ENCODE results near the gene MED16.

The MED16 gene

GRCh38 chr19:875265-875879 is 17.6 kb downstream of the MED16 start:
- Mint-ChIP-seq H3K27ac (ENCODE audit: low read depth) (no peak overlapping the region), H3K4me3 (no peak overlapping the region), H3K36me3 (ENCODE audit: insufficient read depth) (peaks cover 19% of the 10 kb centered on the region), H3K4me1 (peaks cover 7% of the 10 kb centered on the region), H3K27me3 (no peaks in the 10 kb centered on the region), H3K9me3 (no peaks in the 10 kb centered on the region)
- ATAC-seq (replicated peaks; ENCODE audit: extremely low read depth, poor library complexity, severe bottlenecking): no peak
- DNase-seq (ENCODE audit: low spot score in 2 of 2): no peak

- no peak for DNase-seq (ENCODE audit: low spot score in 2 of 2)
- ATAC-seq (replicated peaks; ENCODE audit: extremely low read depth, poor library complexity, severe bottlenecking): no peak
- Mint-ChIP-seq H3K4me3 (no peak overlapping the region), H3K27me3 (no peaks in the 10 kb centered on the region), H3K27ac (ENCODE audit: low read depth) (no peak overlapping the region), H3K4me1 (peaks cover 7% of the 10 kb centered on the region), H3K36me3 (ENCODE audit: insufficient read depth) (peaks cover 23% of the 10 kb centered on the region), H3K9me3 (no peaks in the 10 kb centered on the region)
Measured at GRCh38 chr19:873561-874041, 19.4 kb downstream of the MED16 start.

GRCh38 chr19:873084-873483 is 19.9 kb downstream of the MED16 start:
- peak; percentile 25 to 39 for DNase-seq (ENCODE audit: low spot score in 2 of 2)

GRCh38 chr19:872266-872951 is 20.6 kb downstream of the MED16 start:
- Mint-ChIP-seq H3K27me3 (no peaks in the 10 kb centered on the region), H3K4me3 (peak overlapping the region; percentile 65), H3K4me1 (peaks cover 7% of the 10 kb centered on the region), H3K27ac (ENCODE audit: low read depth) (peak overlapping the region; percentile 82), H3K9me3 (no peaks in the 10 kb centered on the region), H3K36me3 (ENCODE audit: insufficient read depth) (peaks cover 23% of the 10 kb centered on the region)
- ATAC-seq (replicated peaks; ENCODE audit: extremely low read depth, poor library complexity, severe bottlenecking) (peak; percentile 83), DNase-seq (ENCODE audit: low spot score in 2 of 2) (peak; percentile 69 to 77)

More at GRCh38 chr19:873084-873483, 19.9 kb downstream of the MED16 start:
- ATAC-seq (replicated peaks; ENCODE audit: extremely low read depth, poor library complexity, severe bottlenecking): peak; percentile 77
- H3K27me3 Mint-ChIP-seq: no peaks in the 10 kb centered on the region
- peaks cover 7% of the 10 kb centered on the region for H3K4me1 Mint-ChIP-seq
- peaks cover 23% of the 10 kb centered on the region for H3K36me3 Mint-ChIP-seq (ENCODE audit: insufficient read depth)
- H3K4me3 Mint-ChIP-seq: peak overlapping the region; percentile 65
- H3K9me3 Mint-ChIP-seq: no peaks in the 10 kb centered on the region
- H3K27ac Mint-ChIP-seq (ENCODE audit: low read depth): peak overlapping the region; percentile 82

DNA sequence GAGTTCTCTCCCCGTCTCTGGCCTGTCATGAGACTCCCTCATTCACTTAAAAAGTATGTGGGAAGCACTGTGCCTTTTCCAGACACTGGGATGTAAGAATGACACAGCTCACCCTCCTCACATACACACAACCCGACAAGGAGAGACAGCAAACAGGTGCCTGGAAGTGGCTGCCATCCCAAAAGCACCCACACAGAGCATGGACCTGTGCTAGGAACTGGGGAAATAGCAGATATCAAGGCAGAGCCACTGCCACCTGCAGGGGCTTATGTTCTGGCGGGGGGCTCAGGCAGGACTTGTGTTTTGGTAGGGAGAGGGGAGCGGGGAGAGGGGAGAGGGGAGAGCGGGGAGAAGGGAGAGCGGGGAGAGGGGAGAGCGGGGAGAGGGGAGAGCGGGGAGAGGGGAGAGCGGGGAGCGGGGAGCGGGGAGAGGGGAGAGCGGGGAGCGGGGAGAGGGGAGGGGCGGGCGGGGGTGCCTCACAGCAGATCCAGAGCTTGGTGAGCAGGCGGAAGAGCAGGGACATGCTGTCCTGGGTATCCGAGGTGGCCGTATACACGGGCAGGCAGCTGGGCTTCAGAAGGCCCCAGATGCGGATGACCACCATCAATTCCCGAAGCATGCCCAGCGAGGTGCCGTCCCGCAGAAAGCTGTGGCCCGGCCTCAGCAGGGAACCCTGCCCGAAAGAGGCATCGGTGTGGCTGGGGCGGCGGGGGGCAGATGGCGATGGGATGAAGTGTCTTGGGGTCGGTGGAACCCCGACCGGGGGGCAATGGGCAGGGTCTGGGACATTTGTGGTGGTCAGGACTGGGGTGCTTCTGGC is 21.3 kb downstream of the MED16 start:
- H3K4me1 Mint-ChIP-seq: peaks cover 7% of the 10 kb centered on the region
- peak overlapping the region; percentile 65 for H3K4me3 Mint-ChIP-seq
- H3K9me3 Mint-ChIP-seq: no peaks in the 10 kb centered on the region
- peak overlapping the region; percentile 82 for H3K27ac Mint-ChIP-seq (ENCODE audit: low read depth)
- ATAC-seq (replicated peaks; ENCODE audit: extremely low read depth, poor library complexity, severe bottlenecking): no peak
- DNase-seq (ENCODE audit: low spot score in 2 of 2): no peak
- H3K36me3 Mint-ChIP-seq (ENCODE audit: insufficient read depth): peaks cover 24% of the 10 kb centered on the region
- H3K27me3 Mint-ChIP-seq: no peaks in the 10 kb centered on the region

DNA sequence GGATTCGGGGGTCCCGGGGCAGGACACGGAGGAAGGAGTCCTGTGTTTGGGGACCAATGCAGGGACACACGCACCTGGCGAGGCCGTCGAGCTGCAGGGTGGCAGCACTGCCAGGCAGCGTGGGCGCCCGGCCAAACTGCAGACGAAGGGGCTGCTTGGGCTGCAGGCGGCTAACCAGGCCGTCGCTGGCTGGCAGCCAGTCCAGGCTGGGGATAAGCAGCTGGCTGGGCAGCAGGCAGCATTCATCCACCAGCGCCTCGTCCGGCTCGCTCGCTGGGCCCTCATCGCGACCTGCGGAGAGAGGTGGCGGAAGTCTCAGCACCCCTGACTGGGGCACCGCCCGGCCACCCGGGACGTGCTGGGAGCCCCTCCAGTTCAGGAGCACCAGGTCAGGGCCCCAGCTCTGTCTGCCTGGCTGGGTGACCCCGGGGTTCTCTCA is 22.0 kb downstream of the MED16 start:
- Mint-ChIP-seq H3K4me1 (peaks cover 7% of the 10 kb centered on the region), H3K4me3 (no peak overlapping the region), H3K36me3 (ENCODE audit: insufficient read depth) (peaks cover 24% of the 10 kb centered on the region), H3K27ac (ENCODE audit: low read depth) (no peak overlapping the region), H3K27me3 (no peaks in the 10 kb centered on the region), H3K9me3 (no peaks in the 10 kb centered on the region)
- ATAC-seq (replicated peaks; ENCODE audit: extremely low read depth, poor library complexity, severe bottlenecking) (no peak), DNase-seq (ENCODE audit: low spot score in 2 of 2) (no peak)

- peaks cover 7% of the 10 kb centered on the region for H3K4me1 Mint-ChIP-seq
- no peaks in the 10 kb centered on the region for H3K27me3 Mint-ChIP-seq
- H3K9me3 Mint-ChIP-seq: no peaks in the 10 kb centered on the region
- H3K27ac Mint-ChIP-seq (ENCODE audit: low read depth): no peak overlapping the region
- ATAC-seq (replicated peaks; ENCODE audit: extremely low read depth, poor library complexity, severe bottlenecking) (no peak), DNase-seq (ENCODE audit: low spot score in 2 of 2) (no peak)
- peak overlapping the region; percentile 25 for H3K4me3 Mint-ChIP-seq
- peaks cover 24% of the 10 kb centered on the region for H3K36me3 Mint-ChIP-seq (ENCODE audit: insufficient read depth)
Measured at GRCh38 chr19:870314-870713, 22.7 kb downstream of the MED16 start.

GRCh38 chr19:869245-870177 is 23.5 kb downstream of the MED16 start:
- no peak for DNase-seq (ENCODE audit: low spot score in 2 of 2)
- Mint-ChIP-seq H3K27me3 (no peaks in the 10 kb centered on the region), H3K4me1 (peaks cover 7% of the 10 kb centered on the region), H3K4me3 (no peak overlapping the region), H3K27ac (ENCODE audit: low read depth) (no peak overlapping the region), H3K36me3 (ENCODE audit: insufficient read depth) (peaks cover 24% of the 10 kb centered on the region), H3K9me3 (no peaks in the 10 kb centered on the region)
- no peak for ATAC-seq (replicated peaks; ENCODE audit: extremely low read depth, poor library complexity, severe bottlenecking)

DNA sequence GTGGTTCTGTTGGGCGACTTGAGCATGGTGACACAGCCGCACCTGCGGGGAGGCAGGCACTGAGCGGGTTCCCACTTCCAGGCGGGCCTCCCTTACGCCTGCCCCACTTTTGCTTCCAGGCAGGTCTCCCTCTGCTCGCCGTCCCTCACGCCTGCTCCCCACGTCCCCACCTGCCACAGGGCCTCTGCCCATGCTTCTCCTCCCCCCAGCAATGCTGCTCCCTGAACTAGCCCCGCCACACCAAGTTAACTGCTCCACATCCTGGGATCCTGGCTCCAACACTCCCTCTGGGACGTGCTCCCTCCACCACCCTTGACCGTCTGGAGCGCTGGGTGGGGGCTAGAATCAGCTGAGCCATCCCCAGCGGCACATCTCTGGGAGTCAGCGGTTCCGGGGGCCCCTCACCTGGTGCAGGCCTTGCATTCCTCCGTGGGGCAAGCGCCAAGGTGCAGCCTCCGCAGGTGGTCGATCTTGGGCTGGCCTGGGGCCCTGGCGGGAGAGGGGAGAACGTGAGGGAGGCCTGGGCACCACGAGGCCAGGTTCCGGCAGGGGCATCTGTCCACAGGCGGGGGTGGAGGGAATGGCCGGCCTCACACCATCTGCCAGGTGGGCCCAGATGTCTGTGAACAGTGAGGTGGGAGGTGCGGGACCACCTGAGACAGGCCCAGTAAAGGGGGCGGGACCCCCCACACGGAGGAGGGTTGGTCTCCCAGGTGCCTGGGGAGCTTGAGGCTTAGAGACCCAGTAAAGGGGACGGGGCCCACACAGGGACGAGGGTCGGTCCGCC is 24.3 kb downstream of the MED16 start:
- Mint-ChIP-seq H3K9me3 (no peaks in the 10 kb centered on the region), H3K27me3 (no peaks in the 10 kb centered on the region), H3K4me1 (peaks cover 7% of the 10 kb centered on the region), H3K4me3 (no peak overlapping the region), H3K36me3 (ENCODE audit: insufficient read depth) (peaks cover 27% of the 10 kb centered on the region), H3K27ac (ENCODE audit: low read depth) (no peak overlapping the region)
- DNase-seq (ENCODE audit: low spot score in 2 of 2): no peak
- no peak for ATAC-seq (replicated peaks; ENCODE audit: extremely low read depth, poor library complexity, severe bottlenecking)

- no peak overlapping the region for H3K27ac Mint-ChIP-seq (ENCODE audit: low read depth)
- no peaks in the 10 kb centered on the region for H3K9me3 Mint-ChIP-seq
- H3K4me3 Mint-ChIP-seq: no peak overlapping the region
- DNase-seq (ENCODE audit: low spot score in 2 of 2): no peak
- no peaks in the 10 kb centered on the region for H3K27me3 Mint-ChIP-seq
- H3K36me3 Mint-ChIP-seq (ENCODE audit: insufficient read depth): peaks cover 27% of the 10 kb centered on the region
- H3K4me1 Mint-ChIP-seq: peaks cover 11% of the 10 kb centered on the region
- no peak for ATAC-seq (replicated peaks; ENCODE audit: extremely low read depth, poor library complexity, severe bottlenecking)
Measured at GRCh38 chr19:867855-868457, 25.0 kb downstream of the MED16 start.

DNA sequence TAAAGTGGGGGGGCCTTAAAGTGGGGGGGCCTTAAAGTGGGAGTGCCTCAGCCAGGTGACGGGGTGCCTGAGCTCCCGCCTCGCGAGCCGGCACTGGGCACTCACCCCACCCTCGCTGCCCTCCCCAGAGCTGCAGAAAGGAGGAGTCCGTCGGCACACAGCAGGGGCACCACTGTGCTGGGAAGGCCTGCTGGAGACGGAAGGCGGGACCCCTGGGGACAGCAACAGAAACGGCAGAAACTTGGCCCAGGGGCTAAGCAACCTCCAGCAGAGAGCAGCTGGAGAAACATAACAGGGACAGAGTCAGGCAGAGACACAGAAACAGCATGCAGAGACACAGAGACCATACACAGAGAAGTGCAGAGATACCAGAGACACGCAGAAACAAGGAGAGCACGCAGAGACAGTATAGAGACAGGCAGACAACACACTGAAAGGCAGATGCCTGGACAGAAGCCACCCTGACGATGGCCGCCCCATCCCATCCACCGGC is 25.6 kb downstream of the MED16 start:
- H3K27me3 Mint-ChIP-seq: no peaks in the 10 kb centered on the region
- H3K4me3 Mint-ChIP-seq: no peak overlapping the region
- ATAC-seq (replicated peaks; ENCODE audit: extremely low read depth, poor library complexity, severe bottlenecking) (no peak), DNase-seq (ENCODE audit: low spot score in 2 of 2) (no peak)
- H3K36me3 Mint-ChIP-seq (ENCODE audit: insufficient read depth): peaks cover 27% of the 10 kb centered on the region
- H3K4me1 Mint-ChIP-seq: peaks cover 12% of the 10 kb centered on the region
- H3K9me3 Mint-ChIP-seq: no peaks in the 10 kb centered on the region
- no peak overlapping the region for H3K27ac Mint-ChIP-seq (ENCODE audit: low read depth)

Measured in central memory CD8-positive, alpha-beta T cell (primary cell).